RWPE2 (cell line): Measurements from ENCODE around the gene CACNA2D1.

ENCODE experiments used
- ATAC-seq: fragments of 200-7000 bp; cut with Tn5 transposase; 3 replicates; pipeline ENCODE4 v1.9.1; 2021; ENCODE audit warnings: low read depth
- DNase-seq: peaks from one replicate; pipeline ENCODE4 v3.0.0-alpha.2; 2020; ENCODE audit warnings: low spot score
- H3K27ac ChIP-seq: fragments of 450-650 bp; 2 replicates; pipeline ENCODE4 v1.5.1; 2017; ENCODE audit warnings: mild to moderate bottlenecking; ENCODE audit not compliant: poor library complexity, severe bottlenecking
- H3K27me3 ChIP-seq: fragments of 250-450 bp; sonication (Bioruptor Pico); 2 replicates; pipeline ENCODE4 v1.5.1; 2021; ENCODE audit warnings: mild to moderate bottlenecking, moderate library complexity; ENCODE audit not compliant: insufficient read depth, poor library complexity, severe bottlenecking
- H3K36me3 ChIP-seq: fragments of 250-450 bp; sonication (Bioruptor Pico); 2 replicates; pipeline ENCODE4 v1.5.1; 2020; ENCODE audit warnings: low read depth, mild to moderate bottlenecking, moderate library complexity
- H3K4me1 ChIP-seq: fragments of 250-450 bp; sonication (Bioruptor Pico); 2 replicates; pipeline ENCODE4 v1.5.1; 2021; ENCODE audit warnings: mild to moderate bottlenecking, moderate library complexity; ENCODE audit not compliant: insufficient read depth, poor library complexity, severe bottlenecking
- H3K4me3 ChIP-seq: fragments of 250-450 bp; sonication (Bioruptor Pico); 2 replicates; pipeline ENCODE4 v1.5.1; 2021; ENCODE audit warnings: mild to moderate bottlenecking, moderate library complexity; ENCODE audit not compliant: severe bottlenecking
- H3K9me3 ChIP-seq: fragments of 250-450 bp; sonication (Bioruptor Pico); 2 replicates; pipeline ENCODE4 v1.5.1; 2021; ENCODE audit warnings: mild to moderate bottlenecking, moderate library complexity; ENCODE audit not compliant: severe bottlenecking
- CTCF ChIP-seq: fragments of 450-650 bp; IDR thresholded peaks from one replicate; pipeline ENCODE4 v1.5.1; 2017; ENCODE audit warnings: mild to moderate bottlenecking, moderate library complexity; ENCODE audit not compliant: poor library complexity, severe bottlenecking

The CACNA2D1 gene

GRCh38 chr7:82067628-82068264, 375.8 kb downstream of the CACNA2D1 start:
- H3K27me3 ChIP-seq = peaks cover 6% of the 10 kb centered on the region
- DNase-seq (no peak), ATAC-seq (no peak)
- no peaks in the 10 kb centered on the region for H3K36me3 ChIP-seq
- H3K4me1 ChIP-seq = no peaks in the 10 kb centered on the region
- no peak overlapping the region for H3K4me3 ChIP-seq
- H3K27ac ChIP-seq = no peak overlapping the region
- H3K9me3 ChIP-seq = no peaks in the 10 kb centered on the region
- no peak for TF ChIP-seq CTCF

GRCh38 chr7:82057476-82057875, 386.1 kb downstream of the CACNA2D1 start:
- DNase-seq = no peak
- no peak for TF ChIP-seq CTCF
- ATAC-seq = no peak
- H3K4me3 ChIP-seq = no peak overlapping the region
- no peaks in the 10 kb centered on the region for H3K27me3 ChIP-seq
- no peaks in the 10 kb centered on the region for H3K4me1 ChIP-seq
- no peaks in the 10 kb centered on the region for H3K36me3 ChIP-seq
- no peak overlapping the region for H3K27ac ChIP-seq
- H3K9me3 ChIP-seq = no peaks in the 10 kb centered on the region

GRCh38 chr7:82056282-82056681, 387.3 kb downstream of the CACNA2D1 start:
- no peak for TF ChIP-seq CTCF
- H3K27me3 ChIP-seq = no peaks in the 10 kb centered on the region
- no peaks in the 10 kb centered on the region for H3K4me1 ChIP-seq
- ATAC-seq (no peak), DNase-seq (no peak)
- H3K4me3 ChIP-seq = no peak overlapping the region
- no peaks in the 10 kb centered on the region for H3K9me3 ChIP-seq
- H3K36me3 ChIP-seq = no peaks in the 10 kb centered on the region
- H3K27ac ChIP-seq = no peak overlapping the region

- no peaks in the 10 kb centered on the region for H3K27me3 ChIP-seq
- no peak for TF ChIP-seq CTCF
- ATAC-seq = no peak
- no peaks in the 10 kb centered on the region for H3K9me3 ChIP-seq
- no peak overlapping the region for H3K4me3 ChIP-seq
- H3K36me3 ChIP-seq = no peaks in the 10 kb centered on the region
- no peaks in the 10 kb centered on the region for H3K4me1 ChIP-seq
- no peak for DNase-seq
- H3K27ac ChIP-seq = no peak overlapping the region
Measured at GRCh38 chr7:82054544-82054943, 389.0 kb downstream of the CACNA2D1 start.

- DNase-seq (no peak), ATAC-seq (no peak)
- no peaks in the 10 kb centered on the region for H3K4me1 ChIP-seq
- no peak overlapping the region for H3K27ac ChIP-seq
- TF ChIP-seq CTCF = no peak
- no peak overlapping the region for H3K4me3 ChIP-seq
- no peaks in the 10 kb centered on the region for H3K9me3 ChIP-seq
- H3K36me3 ChIP-seq = no peaks in the 10 kb centered on the region
- H3K27me3 ChIP-seq = no peaks in the 10 kb centered on the region
Measured at GRCh38 chr7:82053453-82054032, 390.0 kb downstream of the CACNA2D1 start.
